H4 (cell line): ENCODE data around the gene SOCS1. TPM values are rescaled to one million over a fixed set of nuclear protein-coding genes. Genes with fewer than 3 reads are reported as not detected.

Experiments
- DNase-seq: peaks from one replicate; pipeline ENCODE4 v3.0.0-alpha.2; 2015; ENCODE audit warnings: low spot score
- total RNA-seq: library from RNA; depleted of rRNA; stranded (reverse); fragments of >200 nt; shearing (Covaris generic); gene quantifications from 2 replicates; pipeline ENCODE4 v1.2.3, GENCODE V29; 2014; rRNA removed

SOCS1 gene
- total RNA-seq, 1 experiment from 2014 or later = 0.39 TPM

GRCh38 chr16:11204513-11205047 is 51.4 kb downstream of the SOCS1 start:
- no peak for DNase-seq

Other genes starting within 250 kb of the SOCS1 start
- gene TNP2, start 13.1 kb upstream of the SOCS1 start, total RNA-seq = not detected in 2 replicates
- not detected in 2 replicates for gene PRM3, start 17.4 kb upstream of the SOCS1 start, total RNA-seq
- not detected in 2 replicates for gene PRM2, start 20.3 kb upstream of the SOCS1 start, total RNA-seq
- not detected in 2 replicates for gene PRM1, start 25.1 kb upstream of the SOCS1 start, total RNA-seq
- 19.9 and 21.8 TPM in 2 replicates for gene RMI2, start 89.3 kb upstream of the SOCS1 start, total RNA-seq